GM10266 (cell line): ENCODE results near the gene FAM169A.
"Not testable (repeated sequence)": the region's sequence is repeated elsewhere in the genome, so short reads cannot be mapped to it uniquely, and the experiment has no call there.

ENCODE experiments used
- DNase-seq: peaks from one replicate; pipeline ENCODE4 v3.0.0; 2012; ENCODE audit errors: extremely low spot score
- CTCF ChIP-seq: IDR thresholded peaks from 2 replicates; pipeline ENCODE4 v1.5.1; 2012; ENCODE audit warnings: mild to moderate bottlenecking, low read depth; ENCODE audit not compliant: control insufficient read depth, insufficient read depth; ENCODE audit errors: missing control alignments

Gene FAM169A

GRCh38 chr5:74875994-74876791, 10.0 kb upstream of the FAM169A start:
- no peak for DNase-seq
- TF ChIP-seq CTCF = no peak

- TF ChIP-seq CTCF = no peak
- DNase-seq = no peak
Measured at GRCh38 chr5:74873525-74874249, 7.5 kb upstream of the FAM169A start.

GRCh38 chr5:74870299-74871067, 4.3 kb upstream of the FAM169A start:
- no peak for TF ChIP-seq CTCF

GRCh38 chr5:74869414-74869813, 3.2 kb upstream of the FAM169A start:
- not testable (repeated sequence) for DNase-seq

More at GRCh38 chr5:74870299-74871067, 4.3 kb upstream of the FAM169A start:
- no peak for DNase-seq

- peak; percentile 35 for DNase-seq
- no peak for TF ChIP-seq CTCF
Measured at GRCh38 chr5:74866596-74867162, 492 bp upstream of the FAM169A start.

- TF ChIP-seq CTCF = no peak
- DNase-seq = no peak
Measured at GRCh38 chr5:74865256-74865803, 857 bp downstream of the FAM169A start.

GRCh38 chr5:74864823-74865222, 1.4 kb downstream of the FAM169A start:
- no peak for DNase-seq
- no peak for TF ChIP-seq CTCF
